Measurements from ENCODE around the gene LRIG2. TPM values are rescaled to one million over a fixed set of nuclear protein-coding genes. Genes with fewer than 3 reads are reported as not detected.
A peak's percentile ranks its signal among the peaks of the same experiment; 100 is the strongest.

The LRIG2 gene
- total RNA-seq, 1 experiment from 2014 or later, result 13.5 TPM

DNA sequence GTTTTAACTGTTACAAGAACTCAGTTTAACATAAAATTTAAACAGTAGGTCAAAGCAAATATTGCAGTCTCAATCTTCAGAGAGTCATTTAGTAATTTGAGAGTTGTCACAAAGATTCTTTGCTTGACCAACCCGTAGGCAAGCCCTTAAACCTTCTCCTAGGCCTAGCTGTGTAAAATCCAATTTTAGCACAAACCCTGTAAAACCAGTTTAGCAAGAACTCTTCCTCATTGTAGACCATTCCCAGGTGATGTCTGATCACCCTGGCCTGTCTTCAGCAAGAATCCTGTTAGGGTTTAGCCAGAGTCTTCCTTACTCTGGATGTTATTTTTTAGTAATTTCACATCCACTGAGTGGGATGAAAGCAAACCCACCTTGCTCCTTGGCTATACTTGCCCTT, 30.1 kb downstream of the LRIG2 start:
- H3K4me1 ChIP-seq (ENCODE audit: control insufficient read depth in 1 of 2, insufficient read depth in 2 of 2, low read length in 2 of 2), result peaks cover 11 to 13% of the 10 kb centered on the region in 2 experiments
- H2AFZ ChIP-seq (ENCODE audit: low read depth, low read length, poor library complexity, severe bottlenecking), result no peak overlapping the region
- H3K27ac ChIP-seq (ENCODE audit: low read depth, low read length), result no peak overlapping the region
- no peak overlapping the region for H3K9ac ChIP-seq (ENCODE audit: low read length)
- ChIA-PET CTCF (no interaction called here), POLR2A (no interaction called here), RAD21 (ENCODE audit: low non-redundant PET in 1 of 2, low total read pairs in 2 of 2, uncharacterized antibody in 2 of 2, unreplicated experiment in 2 of 2) (no interaction called here)
- peak overlapping the region; percentile 6; the same call in 1 of the 2 replicates for H3K4me2 ChIP-seq (ENCODE audit: low read length)
- no peak for TF ChIP-seq FOSL1 (IDR thresholded peaks at IDR 0.05; ENCODE audit: low read depth)
- TF ChIP-seq TCF7L2 (IDR thresholded peaks at IDR 0.05; ENCODE audit: borderline replicate concordance, extremely low read depth, insufficient read depth, insufficient read length), result no peak
- no peak for TF ChIP-seq EZH2phosphoT487 (IDR thresholded peaks at IDR 0.05; ENCODE audit: borderline replicate concordance)
- TF ChIP-seq, protein P1, sequence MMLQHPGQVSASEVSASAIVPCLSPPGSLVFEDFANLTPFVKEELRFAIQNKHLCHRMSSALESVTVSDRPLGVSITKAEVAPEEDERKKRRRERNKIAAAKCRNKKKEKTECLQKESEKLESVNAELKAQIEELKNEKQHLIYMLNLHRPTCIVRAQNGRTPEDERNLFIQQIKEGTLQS (IDR thresholded peaks at IDR 0.05), result no peak
- no peak for TF ChIP-seq SIN3A (IDR thresholded peaks at IDR 0.05; ENCODE audit: low read depth)
- no peak for TF ChIP-seq EGR1 (IDR thresholded peaks at IDR 0.05; ENCODE audit: low read depth)
- no peak for TF ChIP-seq JUND (IDR thresholded peaks at IDR 0.05)
- TF ChIP-seq POLR2A (IDR thresholded peaks at IDR 0.05; ENCODE audit: borderline replicate concordance, extremely low read depth, insufficient read depth, insufficient read length), result no peak
- TF ChIP-seq, protein P2, sequence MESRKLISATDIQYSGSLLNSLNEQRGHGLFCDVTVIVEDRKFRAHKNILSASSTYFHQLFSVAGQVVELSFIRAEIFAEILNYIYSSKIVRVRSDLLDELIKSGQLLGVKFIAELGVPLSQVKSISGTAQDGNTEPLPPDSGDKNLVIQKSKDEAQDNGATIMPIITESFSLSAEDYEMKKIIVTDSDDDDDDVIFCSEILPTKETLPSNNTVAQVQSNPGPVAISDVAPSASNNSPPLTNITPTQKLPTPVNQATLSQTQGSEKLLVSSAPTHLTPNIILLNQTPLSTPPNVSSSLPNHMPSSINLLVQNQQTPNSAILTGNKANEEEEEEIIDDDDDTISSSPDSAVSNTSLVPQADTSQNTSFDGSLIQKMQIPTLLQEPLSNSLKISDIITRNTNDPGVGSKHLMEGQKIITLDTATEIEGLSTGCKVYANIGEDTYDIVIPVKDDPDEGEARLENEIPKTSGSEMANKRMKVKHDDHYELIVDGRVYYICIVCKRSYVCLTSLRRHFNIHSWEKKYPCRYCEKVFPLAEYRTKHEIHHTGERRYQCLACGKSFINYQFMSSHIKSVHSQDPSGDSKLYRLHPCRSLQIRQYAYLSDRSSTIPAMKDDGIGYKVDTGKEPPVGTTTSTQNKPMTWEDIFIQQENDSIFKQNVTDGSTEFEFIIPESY (IDR thresholded peaks at IDR 0.05; ENCODE audit: extremely low read depth, insufficient replicate concordance, low read length), result no peak
- TF ChIP-seq SRF (IDR thresholded peaks at IDR 0.05; ENCODE audit: low read depth), result no peak
- TF ChIP-seq, protein P3, sequence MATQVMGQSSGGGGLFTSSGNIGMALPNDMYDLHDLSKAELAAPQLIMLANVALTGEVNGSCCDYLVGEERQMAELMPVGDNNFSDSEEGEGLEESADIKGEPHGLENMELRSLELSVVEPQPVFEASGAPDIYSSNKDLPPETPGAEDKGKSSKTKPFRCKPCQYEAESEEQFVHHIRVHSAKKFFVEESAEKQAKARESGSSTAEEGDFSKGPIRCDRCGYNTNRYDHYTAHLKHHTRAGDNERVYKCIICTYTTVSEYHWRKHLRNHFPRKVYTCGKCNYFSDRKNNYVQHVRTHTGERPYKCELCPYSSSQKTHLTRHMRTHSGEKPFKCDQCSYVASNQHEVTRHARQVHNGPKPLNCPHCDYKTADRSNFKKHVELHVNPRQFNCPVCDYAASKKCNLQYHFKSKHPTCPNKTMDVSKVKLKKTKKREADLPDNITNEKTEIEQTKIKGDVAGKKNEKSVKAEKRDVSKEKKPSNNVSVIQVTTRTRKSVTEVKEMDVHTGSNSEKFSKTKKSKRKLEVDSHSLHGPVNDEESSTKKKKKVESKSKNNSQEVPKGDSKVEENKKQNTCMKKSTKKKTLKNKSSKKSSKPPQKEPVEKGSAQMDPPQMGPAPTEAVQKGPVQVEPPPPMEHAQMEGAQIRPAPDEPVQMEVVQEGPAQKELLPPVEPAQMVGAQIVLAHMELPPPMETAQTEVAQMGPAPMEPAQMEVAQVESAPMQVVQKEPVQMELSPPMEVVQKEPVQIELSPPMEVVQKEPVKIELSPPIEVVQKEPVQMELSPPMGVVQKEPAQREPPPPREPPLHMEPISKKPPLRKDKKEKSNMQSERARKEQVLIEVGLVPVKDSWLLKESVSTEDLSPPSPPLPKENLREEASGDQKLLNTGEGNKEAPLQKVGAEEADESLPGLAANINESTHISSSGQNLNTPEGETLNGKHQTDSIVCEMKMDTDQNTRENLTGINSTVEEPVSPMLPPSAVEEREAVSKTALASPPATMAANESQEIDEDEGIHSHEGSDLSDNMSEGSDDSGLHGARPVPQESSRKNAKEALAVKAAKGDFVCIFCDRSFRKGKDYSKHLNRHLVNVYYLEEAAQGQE (IDR thresholded peaks at IDR 0.05; ENCODE audit: low read depth), result no peak
- no peak for TF ChIP-seq SP1 (IDR thresholded peaks at IDR 0.05; ENCODE audit: low read depth)
- TF ChIP-seq EZH2 (IDR thresholded peaks at IDR 0.05), result no peak
- TF ChIP-seq POLR2AphosphoS5 (IDR thresholded peaks at IDR 0.05; ENCODE audit: low read depth, low read length), result no peak
- no peak for TF ChIP-seq RAD21 (IDR thresholded peaks at IDR 0.05; ENCODE audit: low read depth)
- TF ChIP-seq ZNF274 (IDR thresholded peaks at IDR 0.05; ENCODE audit: low read depth, low read length), result no peak
- TF ChIP-seq ZFX (IDR thresholded peaks at IDR 0.05), result no peak
- TF ChIP-seq CEBPB (IDR thresholded peaks at IDR 0.05; ENCODE audit: low read depth), result no peak
- BruUV-seq (replicated peaks), result no TSS peak
- peaks cover 42 to 67% of the 10 kb centered on the region in 2 experiments for H3K36me3 ChIP-seq (ENCODE audit: control insufficient read depth in 1 of 2, insufficient read depth in 2 of 2, low read length in 2 of 2)
- no peaks in the 10 kb centered on the region for H3K27me3 ChIP-seq (ENCODE audit: insufficient read depth, low read length)
- DNase-seq (ENCODE audit: low read depth, low spot score) (peak; percentile 0), ATAC-seq (no peak)
- H3K9me2 ChIP-seq (ENCODE audit: insufficient read depth), result no peaks in the 10 kb centered on the region
- no peak overlapping the region for H3K4me3 ChIP-seq (replicated peaks in 1 of 2; ENCODE audit: low read depth in 1 of 2, low read length in 2 of 2)
- no peaks in the 10 kb centered on the region for H3K9me3 ChIP-seq (ENCODE audit: control insufficient read depth in 1 of 2, insufficient read depth in 1 of 2, low read depth in 1 of 2, low read length in 2 of 2)
- H3K79me2 ChIP-seq (ENCODE audit: insufficient read depth, low read length), result no peaks in the 10 kb centered on the region
- no peaks in the 10 kb centered on the region for H4K20me1 ChIP-seq (ENCODE audit: insufficient read depth)
- intact Hi-C loops (cut with micrococcal nuclease), result no loop called here
